HepG2 (cell line): ENCODE measurements around the gene KLHL33. TPM values are rescaled to one million over a fixed set of nuclear protein-coding genes. Genes with fewer than 3 reads are reported as not detected.

Source experiments
- ATF1 ChIP-seq: IDR thresholded peaks from 2 replicates; pipeline ENCODE4 v1.6.1; 2016; ENCODE audit warnings: mild to moderate bottlenecking, control low read depth
- ATF5 ChIP-seq: sonication (generic); formaldehyde crosslinking; IDR thresholded peaks from 2 replicates; pipeline ENCODE4 v1.4.0; 2020; ENCODE audit warnings: mild to moderate bottlenecking, low read depth, missing genetic modification reagents
- CCDC6 ChIP-seq: sonication (generic); formaldehyde crosslinking; IDR thresholded peaks from 2 replicates; pipeline ENCODE4 v1.8.1; 2022; ENCODE audit warnings: mild to moderate bottlenecking, missing genetic modification reagents, moderate library complexity
- EP300 ChIP-seq, 3 experiments: sonication (generic) in 1 of 3; formaldehyde crosslinking in 1 of 3; IDR thresholded peaks; 2 replicates each; pipeline versions ENCODE4 v1.5.1 to v1.6.1; 2011 to 2020; ENCODE audit warnings: low read depth in 2 of 3, low read length in 2 of 3, borderline replicate concordance in 1 of 3, improper control_type of control experiment in 1 of 3, mild to moderate bottlenecking in 1 of 3, missing genetic modification reagents in 1 of 3, moderate library complexity in 1 of 3
- JARID2 ChIP-seq: sonication (generic); formaldehyde crosslinking; IDR thresholded peaks from 2 replicates; pipeline ENCODE4 v1.8.1; 2023; ENCODE audit warnings: missing genetic modification reagents, inconsistent platforms; ENCODE audit not compliant: insufficient replicate concordance
- KLF15 ChIP-seq: sonication (generic); formaldehyde crosslinking; IDR thresholded peaks from 2 replicates; pipeline ENCODE4 v1.8.1; 2023; ENCODE audit warnings: borderline replicate concordance, mild to moderate bottlenecking, inconsistent platforms, missing genetic modification reagents, mixed read lengths
- MTERF4 ChIP-seq: sonication (generic); formaldehyde crosslinking; IDR thresholded peaks from 2 replicates; pipeline ENCODE4 v1.8.0; 2023; ENCODE audit warnings: mild to moderate bottlenecking, missing genetic modification reagents
- SKI ChIP-seq: fragments of 450-650 bp; IDR thresholded peaks from one replicate; pipeline ENCODE4 v1.6.1; 2018; ENCODE audit warnings: mild to moderate bottlenecking; ENCODE audit not compliant: partially characterized antibody
- TBX2 ChIP-seq: sonication (generic); formaldehyde crosslinking; IDR thresholded peaks from 2 replicates; pipeline ENCODE4 v1.5.0; 2020; ENCODE audit warnings: missing genetic modification reagents, mild to moderate bottlenecking, borderline replicate concordance
- XRCC5 ChIP-seq: fragments of 200-400 bp; formaldehyde crosslinking; optimal IDR thresholded peaks from 2 replicates; pipeline ENCODE3; 2017; ENCODE audit warnings: mild to moderate bottlenecking, low read length
- ZBTB3 ChIP-seq: sonication (generic); formaldehyde crosslinking; IDR thresholded peaks from 2 replicates; pipeline ENCODE4 v1.4.0; 2020; ENCODE audit warnings: low read depth, mild to moderate bottlenecking, moderate library complexity, missing genetic modification reagents, borderline replicate concordance
- ZC3H13 ChIP-seq: sonication (generic); formaldehyde crosslinking; IDR thresholded peaks from 2 replicates; pipeline ENCODE4 v1.8.1; 2023; ENCODE audit warnings: mild to moderate bottlenecking, missing genetic modification reagents, moderate library complexity
- ZNF18 ChIP-seq: sonication (generic); formaldehyde crosslinking; IDR thresholded peaks from 2 replicates; pipeline ENCODE4 v1.8.0; 2022; ENCODE audit warnings: mild to moderate bottlenecking, missing genetic modification reagents; ENCODE audit not compliant: insufficient replicate concordance
- ZNF234 ChIP-seq: sonication (generic); formaldehyde crosslinking; conservative IDR thresholded peaks from 2 replicates; pipeline ENCODE4 v1.5.1; 2020; ENCODE audit warnings: mild to moderate bottlenecking, missing genetic modification reagents
- ZNF670 ChIP-seq: sonication (generic); formaldehyde crosslinking; IDR thresholded peaks from 2 replicates; pipeline ENCODE4 v1.8.0; 2022; ENCODE audit warnings: mild to moderate bottlenecking, missing genetic modification reagents, borderline replicate concordance
- ZNF724P ChIP-seq: sonication (generic); formaldehyde crosslinking; IDR thresholded peaks from 2 replicates; pipeline ENCODE4 v1.8.0; 2022; ENCODE audit warnings: missing genetic modification reagents, borderline replicate concordance
- ZXDC ChIP-seq: sonication (generic); formaldehyde crosslinking; IDR thresholded peaks from 2 replicates; pipeline ENCODE4 v1.5.0; 2020; ENCODE audit warnings: mild to moderate bottlenecking, missing genetic modification reagents
- polyA plus RNA-seq, 8 experiments: library from polyadenylated mRNA; depleted of rRNA in 3 of 8; stranded (reverse) in 7 of 8; unstranded in 1 of 8; fragments of >200 nt; fragmentation: Illumina TruSeq in 4 of 8; extraction: Trizol in 4 of 8; gene quantifications; 2 replicates each; pipeline versions ENCODE4 v1.2.1 to v1.2.3, GENCODE V29; 2011 to 2016; ENCODE audit warnings: low read depth in 4 of 8, missing spikeins in 1 of 8, mixed read lengths in 1 of 8; ENCODE audit not compliant: insufficient read depth in 1 of 8
- total RNA-seq, 5 experiments: library from RNA; depleted of rRNA; stranded (reverse); fragments of >200 nt; fragmentation: Illumina TruSeq; extraction: Trizol; gene quantifications; 2 replicates each; pipeline ENCODE4 v1.2.3, GENCODE V29; 2016; ENCODE audit warnings: low read depth in 1 of 5

Gene KLHL33
- total and polyA plus RNA-seq, 2 of the 13 experiments (the other 11 are each of a cell fraction or from before 2014, with no cell fraction given): not detected

GRCh38 chr14:20469890-20470602 is 34.1 kb upstream of the KLHL33 start (continued):
- TF ChIP-seq ZNF670 (no peak), ZC3H13 (no peak), ATF1 (CRISPR knock-in tag) (no peak), SKI (peak; percentile 66), ZNF18 (peak; percentile 69), MTERF4 (CRISPR knock-in tag) (peak; percentile 94; the same call in 1 of the 2 replicates), KLF15 (CRISPR knock-in tag) (0 out of 2 replicates have a peak, but pooled peaks have one; percentile 13), ATF5 (CRISPR knock-in tag) (peak; percentile 90), ZNF234 (CRISPR knock-in tag) (0 out of 2 replicates have a peak, but pooled peaks have one; percentile 48), EP300 (IDR thresholded peaks at IDR 0.05; ENCODE audit: low read depth in 2 of 2, low read length in 2 of 2) (peak in 1 of 2 experiments; percentile 35; a peak in 1 of 4 replicates), EP300 (CRISPR knock-in tag; IDR thresholded peaks at IDR 0.05; ENCODE audit: borderline replicate concordance) (no peak), TBX2 (CRISPR knock-in tag) (peak; percentile 15; the same call in 1 of the 2 replicates), XRCC5 (peak; percentile 50), ZXDC (CRISPR knock-in tag) (0 out of 2 replicates have a peak, but pooled peaks have one; percentile 27), ZBTB3 (no peak), JARID2 (no peak), CCDC6 (CRISPR knock-in tag) (0 out of 2 replicates have a peak, but pooled peaks have one; percentile 29), ZNF724P (CRISPR knock-in tag) (0 out of 2 replicates have a peak, but pooled peaks have one; percentile 15)
